ENCODE results near the gene RANBP17.

GRCh38 chr5:170846846-170847245 lies 15.0 kb upstream of the RANBP17 start:
- no peak for TF ChIP-seq CTCF (IDR thresholded peaks at IDR 0.05)
- no peak for TF ChIP-seq EZH2 (IDR thresholded peaks at IDR 0.05; ENCODE audit: borderline replicate concordance, insufficient read depth, low read depth, low read length, poor library complexity, severe bottlenecking)
